Lower lobe of right lung (tissue), 2 donors: ENCODE measurements around the gene FHIT. TPM values are rescaled to one million over a fixed set of nuclear protein-coding genes. Genes with fewer than 3 reads are reported as not detected.

ENCODE experiments used
- ATAC-seq, 2 donors: fragments of 200-7000 bp; cut with Tn5 transposase; one replicate each; pipeline ENCODE4 v1.9.1; 2020 to 2022; ENCODE audit warnings: mild to moderate bottlenecking in 2 of 2, moderate library complexity in 2 of 2
- DNase-seq: peaks from one replicate; pipeline ENCODE4 v3.0.0-alpha.2; 2020
- H3K27ac ChIP-seq: fragments of 200-600 bp; one replicate; pipeline ENCODE4 v1.8.0; 2022
- H3K27me3 ChIP-seq: fragments of 200-600 bp; one replicate; pipeline ENCODE4 v1.8.0; 2022; ENCODE audit warnings: low read depth
- H3K36me3 ChIP-seq: fragments of 200-600 bp; one replicate; pipeline ENCODE4 v1.8.0; 2022; ENCODE audit warnings: mild to moderate bottlenecking
- H3K4me1 ChIP-seq: fragments of 200-600 bp; one replicate; pipeline ENCODE4 v1.8.0; 2022
- H3K4me3 ChIP-seq: fragments of 200-600 bp; one replicate; pipeline ENCODE4 v1.8.0; 2022; ENCODE audit warnings: mild to moderate bottlenecking
- H3K9me3 ChIP-seq: fragments of 200-600 bp; one replicate; pipeline ENCODE4 v1.8.0; 2022
- intact Hi-C: fragments of 100-400 bp; cut with DNase I; formaldehyde crosslinking; loops from one replicate; pipeline ENCODE4 v1.11.0; 2022
- total RNA-seq: library from RNA; stranded (reverse); fragmentation: NEBNext Ultra II Directional; extraction: Animal tissue kit (Norgen Biotek cat#: 25700); gene quantifications from one replicate; pipeline ENCODE4 v1.2.1, GENCODE V29; 2021
- TF ChIP-seq, protein P1 (sequence below): fragments of 200-600 bp; IDR thresholded peaks from one replicate; pipeline ENCODE4 v1.8.0; 2022; ENCODE audit warnings: antibody characterized with exemption, mild to moderate bottlenecking
- donor health status: DM: no; HTN: yes; CAD: no; lungs with severe emphysema.

The FHIT gene
- total RNA-seq, 1 donor from 2014 or later, result 10.3 TPM

DNA sequence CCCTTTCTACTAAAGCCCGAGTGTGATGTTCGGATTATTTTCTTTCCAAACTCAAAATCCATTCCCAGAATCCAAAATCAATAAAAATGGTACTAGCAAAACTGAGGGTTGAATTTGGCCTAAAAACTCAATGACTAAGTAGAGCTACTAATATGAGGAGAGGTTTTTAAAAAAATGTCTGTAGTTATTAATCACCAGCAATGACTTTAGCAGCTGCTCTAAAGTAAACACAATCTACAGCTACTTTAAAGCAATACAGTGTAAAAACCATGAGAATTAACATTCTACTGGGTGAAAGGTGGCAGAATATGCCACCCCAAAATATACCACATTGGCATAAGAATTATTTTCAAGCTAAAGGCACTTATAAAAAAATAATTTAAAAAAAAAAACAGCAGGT is 23.5 kb downstream of the FHIT start:
- Histone ChIP-seq H3K9me3 (no peaks in the 10 kb centered on the region), H3K27ac (no peak overlapping the region), H3K27me3 (no peaks in the 10 kb centered on the region), H3K4me3 (no peak overlapping the region), H3K4me1 (no peaks in the 10 kb centered on the region), H3K36me3 (no peaks in the 10 kb centered on the region)
- DNase-seq (no peak), ATAC-seq (no peak)
- TF ChIP-seq, protein P1, sequence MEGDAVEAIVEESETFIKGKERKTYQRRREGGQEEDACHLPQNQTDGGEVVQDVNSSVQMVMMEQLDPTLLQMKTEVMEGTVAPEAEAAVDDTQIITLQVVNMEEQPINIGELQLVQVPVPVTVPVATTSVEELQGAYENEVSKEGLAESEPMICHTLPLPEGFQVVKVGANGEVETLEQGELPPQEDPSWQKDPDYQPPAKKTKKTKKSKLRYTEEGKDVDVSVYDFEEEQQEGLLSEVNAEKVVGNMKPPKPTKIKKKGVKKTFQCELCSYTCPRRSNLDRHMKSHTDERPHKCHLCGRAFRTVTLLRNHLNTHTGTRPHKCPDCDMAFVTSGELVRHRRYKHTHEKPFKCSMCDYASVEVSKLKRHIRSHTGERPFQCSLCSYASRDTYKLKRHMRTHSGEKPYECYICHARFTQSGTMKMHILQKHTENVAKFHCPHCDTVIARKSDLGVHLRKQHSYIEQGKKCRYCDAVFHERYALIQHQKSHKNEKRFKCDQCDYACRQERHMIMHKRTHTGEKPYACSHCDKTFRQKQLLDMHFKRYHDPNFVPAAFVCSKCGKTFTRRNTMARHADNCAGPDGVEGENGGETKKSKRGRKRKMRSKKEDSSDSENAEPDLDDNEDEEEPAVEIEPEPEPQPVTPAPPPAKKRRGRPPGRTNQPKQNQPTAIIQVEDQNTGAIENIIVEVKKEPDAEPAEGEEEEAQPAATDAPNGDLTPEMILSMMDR, result no peak
- intact Hi-C loops, result no loop called here

DNA sequence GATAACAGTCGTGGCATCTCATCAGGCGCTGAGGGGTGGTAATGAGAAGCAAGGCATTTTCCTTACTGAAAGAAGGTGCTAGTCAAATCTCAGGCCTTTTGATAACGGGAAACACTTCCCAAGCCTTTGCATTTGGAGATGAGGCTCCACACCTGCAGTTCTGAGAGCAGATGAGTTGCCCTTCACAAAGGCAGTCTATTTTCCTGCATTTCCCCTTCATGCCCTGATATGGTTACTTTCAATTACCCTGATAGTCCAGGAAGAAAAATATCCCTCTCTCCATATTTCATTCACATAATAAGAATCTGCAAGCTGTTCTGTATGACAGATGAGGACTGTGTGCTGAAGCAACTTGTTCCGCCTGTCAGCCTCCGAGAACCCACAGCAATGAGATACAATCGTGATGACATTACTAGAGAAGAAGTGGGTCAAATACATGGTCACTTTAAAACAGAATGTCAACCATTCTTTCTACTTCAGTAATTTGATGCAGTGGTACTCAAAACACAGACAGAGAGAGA is 25.0 kb downstream of the FHIT start:
- Histone ChIP-seq H3K4me1 (no peaks in the 10 kb centered on the region), H3K9me3 (no peaks in the 10 kb centered on the region), H3K27ac (no peak overlapping the region), H3K27me3 (no peaks in the 10 kb centered on the region), H3K4me3 (no peak overlapping the region), H3K36me3 (no peaks in the 10 kb centered on the region)
- TF ChIP-seq, protein P1, result no peak
- intact Hi-C loops, result no loop called here
- DNase-seq (no peak), ATAC-seq (no peak)

DNA sequence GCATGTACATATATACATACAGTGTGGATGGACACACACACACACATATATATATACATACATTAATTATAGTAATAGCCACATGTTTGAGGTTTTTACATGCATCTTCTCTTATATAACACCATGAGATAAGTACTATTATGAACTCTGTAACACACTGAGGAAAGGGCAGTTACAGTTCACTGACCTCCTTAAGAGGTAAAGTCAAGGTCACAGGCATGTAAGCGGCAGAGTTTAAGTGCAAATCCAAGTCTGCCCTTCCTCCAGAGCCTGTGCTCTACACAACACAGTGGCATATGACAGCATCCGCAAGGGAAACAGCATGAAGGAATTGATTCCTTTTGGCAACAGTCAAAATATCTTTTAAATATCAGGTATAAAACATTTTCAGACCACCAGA is 26.4 kb downstream of the FHIT start:
- DNase-seq, result no peak
- no peaks in the 10 kb centered on the region for H3K27me3 ChIP-seq
- no peaks in the 10 kb centered on the region for H3K4me1 ChIP-seq
- no peaks in the 10 kb centered on the region for H3K9me3 ChIP-seq
- ATAC-seq, result no peak
- intact Hi-C loops, result no loop called here
- H3K4me3 ChIP-seq, result no peak overlapping the region
- no peaks in the 10 kb centered on the region for H3K36me3 ChIP-seq
- no peak overlapping the region for H3K27ac ChIP-seq
- TF ChIP-seq, protein P1, result no peak

DNA sequence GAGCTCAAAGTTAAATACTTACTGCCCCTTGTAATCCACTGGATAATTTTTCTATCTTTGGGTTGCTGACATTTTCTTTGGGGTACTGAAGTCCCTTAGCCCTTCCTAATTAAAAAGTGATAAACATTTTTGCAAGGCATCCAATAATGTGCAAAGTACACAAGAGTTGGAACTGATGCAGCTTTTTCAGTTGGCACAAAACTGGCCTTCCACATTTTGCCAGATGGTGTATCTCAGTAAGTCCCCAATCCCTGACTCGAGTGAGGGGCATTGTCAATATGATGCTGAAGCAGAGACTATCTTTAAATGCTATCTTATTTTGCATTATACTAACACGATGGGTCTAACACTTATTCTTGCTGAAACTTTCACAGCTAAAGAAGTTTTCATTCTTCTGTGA is 27.8 kb downstream of the FHIT start:
- Histone ChIP-seq H3K27me3 (no peaks in the 10 kb centered on the region), H3K4me1 (no peaks in the 10 kb centered on the region), H3K4me3 (no peak overlapping the region), H3K36me3 (no peaks in the 10 kb centered on the region), H3K9me3 (no peaks in the 10 kb centered on the region), H3K27ac (no peak overlapping the region)
- no peak for ATAC-seq
- DNase-seq, result no peak
- intact Hi-C loops, result no loop called here
- TF ChIP-seq, protein P1, result no peak

DNA sequence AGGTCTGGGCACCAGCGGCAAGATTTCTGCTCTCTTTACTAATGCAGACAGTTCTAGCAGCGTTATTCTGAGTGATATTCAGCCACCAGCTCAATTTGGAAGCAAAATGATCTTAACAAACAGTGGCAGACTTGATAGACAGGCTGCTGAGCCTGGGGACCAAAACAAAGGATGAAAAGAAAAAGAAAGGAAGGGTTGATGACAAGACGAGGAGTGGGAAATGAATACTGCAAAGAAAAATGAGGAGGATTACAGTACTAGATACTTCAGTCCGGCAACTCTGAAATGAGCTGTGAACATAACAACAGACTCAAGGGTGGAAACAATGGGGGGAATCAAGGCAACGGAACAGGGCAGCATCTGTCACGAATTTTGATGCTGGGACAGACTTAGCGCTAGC is 28.8 kb downstream of the FHIT start:
- TF ChIP-seq, protein P1, result no peak
- Histone ChIP-seq H3K27ac (no peak overlapping the region), H3K4me3 (no peak overlapping the region), H3K4me1 (no peaks in the 10 kb centered on the region), H3K27me3 (no peaks in the 10 kb centered on the region), H3K36me3 (no peaks in the 10 kb centered on the region), H3K9me3 (no peaks in the 10 kb centered on the region)
- DNase-seq (no peak), ATAC-seq (no peak)
- intact Hi-C loops, result no loop called here
